ENCODE data around the gene CEACAM1.

GRCh38 chr19:42466521-42467182 is 61.6 kb downstream of the CEACAM1 start:
- TF ChIP-seq POLR2AphosphoS5 (IDR thresholded peaks at IDR 0.05; ENCODE audit: low read depth), result no peak
- TF ChIP-seq, protein P1, sequence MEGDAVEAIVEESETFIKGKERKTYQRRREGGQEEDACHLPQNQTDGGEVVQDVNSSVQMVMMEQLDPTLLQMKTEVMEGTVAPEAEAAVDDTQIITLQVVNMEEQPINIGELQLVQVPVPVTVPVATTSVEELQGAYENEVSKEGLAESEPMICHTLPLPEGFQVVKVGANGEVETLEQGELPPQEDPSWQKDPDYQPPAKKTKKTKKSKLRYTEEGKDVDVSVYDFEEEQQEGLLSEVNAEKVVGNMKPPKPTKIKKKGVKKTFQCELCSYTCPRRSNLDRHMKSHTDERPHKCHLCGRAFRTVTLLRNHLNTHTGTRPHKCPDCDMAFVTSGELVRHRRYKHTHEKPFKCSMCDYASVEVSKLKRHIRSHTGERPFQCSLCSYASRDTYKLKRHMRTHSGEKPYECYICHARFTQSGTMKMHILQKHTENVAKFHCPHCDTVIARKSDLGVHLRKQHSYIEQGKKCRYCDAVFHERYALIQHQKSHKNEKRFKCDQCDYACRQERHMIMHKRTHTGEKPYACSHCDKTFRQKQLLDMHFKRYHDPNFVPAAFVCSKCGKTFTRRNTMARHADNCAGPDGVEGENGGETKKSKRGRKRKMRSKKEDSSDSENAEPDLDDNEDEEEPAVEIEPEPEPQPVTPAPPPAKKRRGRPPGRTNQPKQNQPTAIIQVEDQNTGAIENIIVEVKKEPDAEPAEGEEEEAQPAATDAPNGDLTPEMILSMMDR (conservative IDR thresholded peaks at IDR 0.05; ENCODE audit: low read depth in 2 of 2), result no peak
- TF ChIP-seq EZH2phosphoT487 (IDR thresholded peaks at IDR 0.05; ENCODE audit: unreplicated experiment), result no peak
- no peak for TF ChIP-seq EZH2 (IDR thresholded peaks at IDR 0.05; ENCODE audit: low read depth, unreplicated experiment)
- no peak for TF ChIP-seq ZNF331 (CRISPR knock-in tag; IDR thresholded peaks at IDR 0.05; ENCODE audit: low read depth)
- no peak for TF ChIP-seq REST (IDR thresholded peaks at IDR 0.05; ENCODE audit: unreplicated experiment)

Measured in GM23338 (cell line).